C4-2B (cell line): Measurements from ENCODE around the gene SCMH1.
"Not testable (repeated sequence)": the region's sequence is repeated elsewhere in the genome, so short reads cannot be mapped to it uniquely, and the experiment has no call there.

Experiments used
- H3K27ac ChIP-seq: fragments of 450-650 bp; 2 replicates; pipeline ENCODE4 v1.5.1; 2017
- CTCF ChIP-seq: fragments of 450-650 bp; conservative IDR thresholded peaks from 2 replicates; pipeline ENCODE4 v1.5.1; 2017; ENCODE audit warnings: mild to moderate bottlenecking
- ZFX ChIP-seq: fragments of 450-650 bp; IDR thresholded peaks from 2 replicates; pipeline ENCODE4 v1.6.1; 2017

SCMH1 gene

GRCh38 chr1:41122148-41122547, 120.0 kb downstream of the SCMH1 start:
- no peak for TF ChIP-seq ZFX
- no peak for TF ChIP-seq CTCF
- H3K27ac ChIP-seq: no peak overlapping the region

GRCh38 chr1:41118645-41119044, 123.5 kb downstream of the SCMH1 start:
- no peak overlapping the region for H3K27ac ChIP-seq

GRCh38 chr1:41117241-41117640, 124.9 kb downstream of the SCMH1 start:
- H3K27ac ChIP-seq: not testable (repeated sequence)

More at GRCh38 chr1:41118645-41119044, 123.5 kb downstream of the SCMH1 start:
- no peak for TF ChIP-seq ZFX
- no peak for TF ChIP-seq CTCF

- no peak overlapping the region for H3K27ac ChIP-seq
- TF ChIP-seq CTCF (no peak), ZFX (no peak)
Observed at GRCh38 chr1:41110736-41111135, 131.4 kb downstream of the SCMH1 start.

GRCh38 chr1:41110286-41110685, 131.8 kb downstream of the SCMH1 start:
- no peak for TF ChIP-seq CTCF
- no peak for TF ChIP-seq ZFX
- peak overlapping the region; percentile 67; the same call in 1 of the 2 replicates for H3K27ac ChIP-seq

- H3K27ac ChIP-seq: peak overlapping the region; percentile 67; the same call in 1 of the 2 replicates
- TF ChIP-seq CTCF (no peak), ZFX (no peak)
Observed at GRCh38 chr1:41109310-41110197, 132.6 kb downstream of the SCMH1 start.

- H3K27ac ChIP-seq: peak overlapping the region; percentile 55; the same call in 1 of the 2 replicates
- no peak for TF ChIP-seq ZFX
- no peak for TF ChIP-seq CTCF
Observed at GRCh38 chr1:41108696-41109275, 133.3 kb downstream of the SCMH1 start.
